K562 treated with DMSO at 1 percent for 4 hours (cell line): Measurements from ENCODE around the gene ITM2C. TPM values are rescaled to one million over a fixed set of nuclear protein-coding genes. Genes with fewer than 3 reads are reported as not detected.

Experiments
- total RNA-seq: library from RNA; unstranded; fragments of 300-600 nt; gene quantifications from 2 replicates; pipeline ENCODE4 v1.2.3, GENCODE V29; 2022; ENCODE audit not compliant: insufficient read depth

Gene ITM2C
- total RNA-seq = 60.9 and 66.0 TPM in 2 replicates

GRCh38 chr2:230864605-230865306 lies at the start of gene ITM2C:
TSS of gene ITM2C (plus strand) at chr2:230864942. CDS start at chr2:230865026, 84 bp downstream.

GRCh38 chr2:230924470-230925341 lies 60.0 kb downstream of the ITM2C start, which contains the start of gene GPR55:
TSS of gene GPR55 (minus strand) at chr2:230925242. CDS start at chr2:230910962, 14,280 bp downstream.

Other genes with a start within 250 kb of the ITM2C start
- 32.4 and 40.8 TPM in 2 replicates for gene CAB39, start 152.1 kb upstream of the ITM2C start, total RNA-seq
- not detected in 2 replicates for gene GPR55, start 60.3 kb downstream of the ITM2C start, total RNA-seq
- not detected in 2 replicates for gene SPATA3, start 131.2 kb downstream of the ITM2C start, total RNA-seq
- not detected in 2 replicates for gene C2orf72, start 172.6 kb downstream of the ITM2C start, total RNA-seq
- gene PSMD1, start 191.9 kb downstream of the ITM2C start, total RNA-seq = 51.1 and 60.2 TPM in 2 replicates